Stimulated activated naive CD8-positive, alpha-beta T cell treated with anti-CD3 and anti-CD28 coated beads, Interleukin-15, amount 100 ng/mL, for 72 hours (primary cell): ENCODE data around the gene SALL4.
A peak's percentile ranks its signal among the peaks of the same experiment; 100 is the strongest.
"Not testable (repeated sequence)": the region's sequence is repeated elsewhere in the genome, so short reads cannot be mapped to it uniquely, and the experiment has no call there.

ENCODE experiments used
- ATAC-seq: fragments of 150-1000 bp; cut with Tn5 transposase; 2 replicates; pipeline ENCODE4 v1.10.0; 2021; ENCODE audit warnings: mild to moderate bottlenecking, moderate library complexity
- DNase-seq, 2 donors: peaks; one replicate each; pipeline ENCODE4 v3.0.0; 2021 to 2022
- H3K27ac Mint-ChIP-seq, 2 donors: one replicate each; pipeline ENCODE4 v1.8.0; 2022; ENCODE audit warnings: mild to moderate bottlenecking in 2 of 2, mixed read lengths in 2 of 2, moderate library complexity in 2 of 2
- H3K27me3 Mint-ChIP-seq: one replicate; pipeline ENCODE4 v1.8.0; 2022; ENCODE audit warnings: mixed read lengths
- H3K4me1 Mint-ChIP-seq: one replicate; pipeline ENCODE4 v1.8.0; 2022; ENCODE audit warnings: mild to moderate bottlenecking, mixed read lengths
- H3K4me3 Mint-ChIP-seq, 2 donors: one replicate each; pipeline ENCODE4 v1.8.0; 2022; ENCODE audit warnings: mild to moderate bottlenecking in 2 of 2, mixed read lengths in 2 of 2, moderate library complexity in 1 of 2
- H3K9me3 Mint-ChIP-seq, 2 donors: one replicate each; pipeline ENCODE4 v1.8.0; 2022; ENCODE audit warnings: mixed read lengths in 2 of 2

SALL4 gene

DNA sequence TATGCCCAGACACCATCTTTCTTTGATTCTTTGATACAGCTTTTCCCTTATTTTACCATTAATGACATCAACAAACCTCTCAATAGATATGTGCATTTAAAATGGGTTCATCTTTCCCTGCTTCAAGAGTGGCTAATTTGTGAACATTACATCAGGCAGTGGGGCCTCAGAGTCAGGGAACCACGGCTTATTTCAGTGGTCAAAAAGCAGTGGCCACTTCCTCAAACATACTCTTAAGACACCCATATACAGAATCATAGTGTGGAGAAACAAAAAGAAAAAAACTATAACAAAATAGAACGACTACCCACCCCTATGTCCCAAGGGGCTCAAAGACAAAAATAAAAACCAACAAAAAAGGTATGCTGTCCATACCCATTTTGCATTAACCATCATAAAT, 12.9 kb downstream of the SALL4 start:
- no peak for ATAC-seq
- Mint-ChIP-seq H3K27me3 (no peaks in the 10 kb centered on the region), H3K27ac (no peak overlapping the region), H3K4me3 (no peak overlapping the region), H3K4me1 (no peaks in the 10 kb centered on the region), H3K9me3 (no peaks in the 10 kb centered on the region)
- no peak for DNase-seq

DNA sequence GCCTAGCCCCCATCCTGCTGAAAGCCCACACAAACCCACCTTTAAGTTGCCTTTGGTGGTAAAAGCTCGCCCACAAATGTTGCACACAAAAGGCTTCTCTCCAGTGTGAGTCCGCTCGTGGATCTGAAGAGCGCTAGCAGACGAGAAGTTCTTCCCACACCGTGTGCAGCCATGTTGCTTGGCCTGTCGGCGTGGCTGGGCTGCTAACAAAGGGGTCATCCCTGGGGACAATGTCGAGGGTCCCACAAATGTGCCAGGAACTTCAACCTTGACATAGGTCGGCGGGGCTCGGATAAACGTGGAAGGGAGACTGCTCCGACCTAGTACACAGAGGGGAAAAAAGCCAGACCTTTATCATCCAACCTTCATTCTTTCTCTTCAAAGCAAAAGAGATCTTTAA, 13.5 kb downstream of the SALL4 start:
- Mint-ChIP-seq H3K4me1 (no peaks in the 10 kb centered on the region), H3K27ac (no peak overlapping the region), H3K27me3 (no peaks in the 10 kb centered on the region), H3K4me3 (no peak overlapping the region), H3K9me3 (no peaks in the 10 kb centered on the region)
- DNase-seq: no peak
- no peak for ATAC-seq

DNA sequence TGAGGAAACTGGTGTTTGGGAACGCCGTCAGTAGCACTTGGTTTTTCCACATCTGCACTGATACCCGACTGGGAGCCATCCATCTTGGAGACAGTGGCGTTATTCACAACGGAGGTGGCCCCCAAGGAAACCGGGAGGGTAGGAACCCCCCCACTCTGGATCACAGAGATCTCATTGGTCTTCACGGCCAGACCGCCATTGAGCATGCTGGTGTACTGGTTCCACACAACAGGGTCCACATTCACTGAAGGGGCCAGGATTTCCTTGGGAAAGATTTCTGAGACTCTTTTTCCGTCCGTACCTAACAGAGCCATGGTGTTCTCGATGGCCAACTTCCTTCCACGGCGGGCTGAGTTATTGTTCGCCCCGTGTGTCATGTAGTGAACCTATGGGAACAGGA, 18.0 kb downstream of the SALL4 start:
- H3K27ac Mint-ChIP-seq: no peak overlapping the region
- no peaks in the 10 kb centered on the region for H3K4me1 Mint-ChIP-seq
- H3K4me3 Mint-ChIP-seq: no peak overlapping the region
- H3K27me3 Mint-ChIP-seq: no peaks in the 10 kb centered on the region
- ATAC-seq (no peak), DNase-seq (no peak)
- H3K9me3 Mint-ChIP-seq: no peaks in the 10 kb centered on the region

DNA sequence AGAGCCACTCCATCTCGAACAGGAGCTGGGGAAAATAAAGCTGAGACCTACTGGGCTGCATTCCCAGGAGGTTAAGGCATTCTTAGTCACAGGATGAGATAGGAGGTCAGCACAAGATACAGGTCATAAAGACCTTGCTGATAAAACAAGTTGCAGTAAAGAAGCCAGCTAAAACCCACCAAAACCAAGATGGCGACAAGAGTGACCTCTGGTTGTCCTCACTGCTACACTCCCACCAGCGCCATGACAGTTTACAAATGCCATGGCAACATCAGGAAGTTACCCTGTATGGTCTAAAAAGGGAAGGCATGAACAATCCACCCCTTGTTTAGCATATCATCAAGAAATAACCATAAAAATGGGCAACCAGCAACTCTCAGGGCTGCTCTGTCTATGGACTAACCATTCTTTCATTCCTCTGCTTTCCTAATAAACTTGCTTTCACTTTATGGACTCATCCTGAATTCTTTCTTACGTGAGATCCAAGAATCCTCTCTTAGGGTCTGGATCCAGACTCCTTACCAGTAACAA, 24.0 kb downstream of the SALL4 start:
- H3K27me3 Mint-ChIP-seq, H3K27ac Mint-ChIP-seq, H3K4me3 Mint-ChIP-seq, H3K4me1 Mint-ChIP-seq, DNase-seq, ATAC-seq: not testable (repeated sequence)
- peaks cover 6 to 11% of the 10 kb centered on the region in 2 donors for H3K9me3 Mint-ChIP-seq

DNA sequence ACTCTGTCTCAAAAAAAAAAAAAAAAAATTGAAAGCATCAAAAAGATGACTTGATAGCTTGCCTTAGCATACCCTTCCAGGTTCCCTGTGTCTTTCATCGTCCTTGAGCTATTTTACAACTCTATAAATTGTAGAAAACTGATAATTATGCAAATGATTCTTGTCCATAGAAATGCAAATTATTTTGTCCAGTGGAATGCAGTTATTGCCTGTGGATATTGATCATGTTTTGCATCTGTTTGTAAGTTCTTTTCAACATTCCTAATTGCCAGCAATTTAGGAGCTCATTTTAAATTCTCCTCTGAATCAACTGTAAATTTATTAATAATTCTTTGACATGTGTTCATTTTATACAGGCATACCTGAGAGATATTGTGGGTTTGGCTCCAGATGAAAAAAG, 27.1 kb downstream of the SALL4 start:
- Mint-ChIP-seq H3K27ac (peak overlapping the region in 1 of 2 donors; percentile 27), H3K4me1 (no peaks in the 10 kb centered on the region), H3K9me3 (peaks cover 6 to 11% of the 10 kb centered on the region in 2 donors), H3K4me3 (no peak overlapping the region), H3K27me3 (peaks cover 12% of the 10 kb centered on the region)
- ATAC-seq (no peak), DNase-seq (no peak)

DNA sequence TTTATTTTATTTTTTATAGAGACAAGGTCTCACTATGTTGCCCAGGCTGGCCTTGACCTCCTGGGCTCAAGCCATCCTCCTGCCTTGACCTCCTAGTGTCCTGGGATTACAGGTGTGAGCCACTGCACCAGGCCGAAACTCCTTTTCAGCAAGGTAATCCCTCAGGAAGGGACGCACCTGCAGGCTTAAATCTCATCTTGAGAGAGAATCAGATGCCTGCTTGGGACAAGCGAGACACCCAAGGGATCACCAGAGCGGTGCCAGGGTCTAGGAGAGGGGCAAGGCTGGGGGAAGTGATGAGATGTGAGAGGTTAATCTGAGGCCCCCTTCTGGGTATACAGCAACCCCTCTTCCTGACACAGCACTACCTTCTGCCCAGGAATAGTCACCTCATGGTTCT, 30.1 kb downstream of the SALL4 start:
- Mint-ChIP-seq H3K27ac (no peak overlapping the region), H3K4me3 (no peak overlapping the region), H3K27me3 (peaks cover 37% of the 10 kb centered on the region), H3K4me1 (peaks cover 14% of the 10 kb centered on the region), H3K9me3 (no peaks in the 10 kb centered on the region)
- no peak for ATAC-seq
- DNase-seq: no peak

DNA sequence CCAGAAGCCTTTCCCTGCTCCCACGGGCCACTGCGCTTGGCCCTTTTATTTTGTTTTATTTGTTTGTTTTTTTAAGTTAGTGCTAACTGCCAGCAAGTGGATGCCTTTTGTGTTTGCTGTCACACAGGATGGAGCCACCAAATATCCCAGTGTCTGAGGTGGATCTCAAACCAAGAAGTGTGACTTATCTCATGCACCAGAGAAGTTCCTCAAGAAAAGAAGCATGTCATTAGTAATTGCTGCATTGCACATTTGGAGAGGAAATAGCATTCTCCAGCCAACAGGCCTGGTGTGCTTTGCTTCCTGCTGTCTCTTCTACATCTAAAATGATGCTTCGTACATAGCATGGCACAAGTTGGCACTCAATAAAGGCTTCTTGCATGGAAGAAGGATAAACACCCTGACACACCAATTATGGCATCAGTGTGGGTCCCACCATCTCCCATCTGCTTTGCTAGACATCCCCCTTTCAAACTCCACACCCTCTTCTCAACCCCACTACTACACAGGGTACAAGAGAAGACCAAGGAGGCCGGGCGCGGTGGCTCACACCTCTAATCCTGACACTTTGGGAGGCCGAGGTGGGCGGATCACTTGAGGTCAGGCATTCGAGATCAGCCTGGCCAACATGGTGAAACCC, 32.2 kb downstream of the SALL4 start:
- no peak overlapping the region for H3K27ac Mint-ChIP-seq
- DNase-seq (no peak), ATAC-seq (no peak)
- H3K4me1 Mint-ChIP-seq: peaks cover 18% of the 10 kb centered on the region
- no peaks in the 10 kb centered on the region for H3K9me3 Mint-ChIP-seq
- H3K4me3 Mint-ChIP-seq: no peak overlapping the region
- peaks cover 51% of the 10 kb centered on the region for H3K27me3 Mint-ChIP-seq

DNA sequence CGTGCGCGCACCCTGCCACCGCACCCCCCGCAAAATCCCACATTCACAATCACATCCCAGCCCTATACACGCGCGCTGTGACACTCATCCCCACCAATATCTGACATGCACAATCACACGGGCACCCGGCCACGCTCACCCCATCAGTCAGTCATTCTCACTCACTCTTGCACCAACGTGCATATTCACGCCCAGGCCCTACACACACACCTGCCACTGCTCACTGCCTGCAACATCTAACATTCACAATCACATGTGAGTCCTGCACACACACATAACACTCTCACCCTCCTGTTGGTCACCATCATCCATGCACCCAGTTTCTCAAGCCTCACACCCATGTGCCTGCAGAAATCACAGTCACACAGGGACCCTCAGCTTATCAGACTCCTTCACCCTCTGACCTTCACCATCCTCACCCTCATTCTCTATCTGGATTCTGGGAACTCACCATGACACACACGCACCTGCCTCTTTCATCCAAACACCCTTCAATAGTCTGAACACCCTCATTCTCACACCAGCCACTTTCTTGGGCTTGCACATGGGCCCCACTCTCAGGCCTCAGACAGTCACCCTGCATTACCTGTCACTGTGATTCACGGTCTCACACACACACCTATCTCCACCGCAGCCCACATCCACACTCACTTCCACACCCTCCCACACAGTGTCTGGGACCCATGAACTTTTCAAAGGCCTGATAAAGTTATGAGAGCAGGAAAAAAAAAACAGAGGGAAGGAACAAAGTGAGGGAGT, 33.4 kb downstream of the SALL4 start:
- Mint-ChIP-seq H3K9me3 (no peaks in the 10 kb centered on the region), H3K4me1 (peaks cover 18% of the 10 kb centered on the region), H3K27ac (no peak overlapping the region), H3K4me3 (peak overlapping the region; percentile 75 to 83), H3K27me3 (peaks cover 63% of the 10 kb centered on the region)
- ATAC-seq (no peak), DNase-seq (no peak)

DNA sequence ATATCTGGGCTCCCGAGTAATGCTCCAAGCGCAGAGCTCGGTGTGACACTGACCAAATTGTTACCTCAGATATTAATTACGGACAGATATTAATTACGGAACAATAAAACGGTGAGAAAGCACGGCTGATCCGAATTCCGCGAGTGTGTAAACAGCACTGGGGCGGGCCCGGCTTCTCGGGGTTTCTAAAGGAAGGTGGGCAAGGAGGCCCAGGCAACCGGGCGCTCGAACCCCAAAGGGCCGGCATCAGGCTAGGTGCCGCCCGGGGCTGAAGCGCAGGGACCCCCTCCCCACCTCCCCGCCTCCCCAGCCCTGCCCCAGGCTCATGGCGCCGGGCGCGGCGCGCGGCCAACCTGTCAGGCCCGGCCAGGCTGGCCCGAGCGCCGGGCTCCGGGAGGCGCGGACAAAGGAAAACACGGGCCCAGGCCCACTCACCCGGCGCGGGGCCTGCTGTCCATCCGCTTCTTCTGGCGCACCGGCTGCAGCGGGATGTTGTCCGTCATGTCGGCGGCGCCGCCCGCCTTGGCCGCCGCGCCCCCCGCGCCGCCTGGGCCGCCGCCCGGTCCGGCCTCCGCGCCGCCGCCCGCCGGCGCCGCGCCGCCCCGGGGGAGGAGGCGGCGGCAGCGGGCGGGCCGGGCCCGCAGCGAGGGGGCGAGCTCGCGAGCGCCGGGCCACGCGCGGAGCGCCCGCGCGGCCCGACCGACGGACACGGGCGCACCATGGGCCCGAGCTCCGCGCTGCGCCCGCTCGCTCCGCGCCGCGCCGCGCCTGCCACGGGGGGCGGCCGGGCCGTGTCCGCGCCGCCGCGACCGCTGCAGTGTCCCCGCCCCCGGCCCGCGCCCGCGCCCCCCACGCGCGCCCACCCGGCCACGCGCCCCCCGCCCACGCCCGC, 34.2 kb downstream of the SALL4 start, which contains the start of gene ATP9A:
ATP9A (minus strand) TSS at position 524 of the 892 bp plus-strand sequence; CDS start at position 503, 21 bp downstream.
- Mint-ChIP-seq H3K9me3 (no peaks in the 10 kb centered on the region), H3K27ac (no peak within 1 kb of the TSS), H3K27me3 (peaks cover 67% of the 10 kb centered on the region), H3K4me1 (peaks cover 18% of the 10 kb centered on the region), H3K4me3 (peak within 1 kb of the TSS; percentile 77 to 83)
- no peak for DNase-seq
- peak; percentile 17 for ATAC-seq

DNA sequence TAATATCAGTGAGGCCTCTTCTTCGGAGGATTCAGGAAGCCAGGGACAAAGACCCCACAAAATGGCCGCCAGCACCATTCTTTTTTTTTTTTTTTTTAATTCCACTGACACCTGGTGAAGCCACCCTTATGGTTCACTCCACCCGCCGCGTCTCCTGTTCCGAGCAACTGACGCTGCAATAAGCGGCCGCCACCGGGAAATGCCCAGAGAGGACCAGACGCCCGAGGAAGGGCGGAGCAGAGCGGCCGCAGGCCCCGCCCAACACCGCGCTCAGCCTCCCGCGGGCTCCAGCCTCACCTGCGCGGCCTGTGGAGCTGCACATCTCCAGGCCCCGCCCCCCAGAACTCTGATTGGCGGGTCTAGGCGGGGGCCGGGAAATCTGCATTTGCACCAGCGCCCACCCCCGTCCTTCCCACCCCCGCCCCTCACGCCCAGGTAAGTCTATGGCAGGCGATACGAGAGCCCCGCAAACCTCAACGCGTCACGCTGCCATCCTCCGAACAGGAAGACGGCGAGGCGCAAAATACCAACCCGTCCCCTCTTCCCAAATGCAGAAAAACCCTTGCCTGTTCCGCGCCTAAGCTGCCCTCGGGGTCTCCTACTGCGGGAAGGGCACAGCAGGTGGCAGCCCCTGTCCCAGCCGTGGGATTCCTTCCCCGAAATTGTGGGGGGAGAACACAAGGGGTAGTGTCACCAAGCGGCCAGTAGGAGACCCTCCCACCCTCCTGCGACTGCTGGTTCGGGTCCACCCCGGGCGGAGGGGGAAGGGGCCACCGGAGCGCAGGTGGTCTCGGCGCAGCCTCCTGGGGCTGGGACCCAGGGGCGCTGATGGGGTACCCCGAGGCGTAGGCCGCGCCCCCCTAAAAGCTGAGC, 35.1 kb downstream of the SALL4 start:
- Mint-ChIP-seq H3K9me3 (no peaks in the 10 kb centered on the region), H3K27ac (no peak overlapping the region), H3K27me3 (peaks cover 63% of the 10 kb centered on the region), H3K4me3 (peak overlapping the region; percentile 71 to 77), H3K4me1 (peaks cover 18% of the 10 kb centered on the region)
- peak; percentile 33 to 58 for DNase-seq
- peak; percentile 90 for ATAC-seq

DNA sequence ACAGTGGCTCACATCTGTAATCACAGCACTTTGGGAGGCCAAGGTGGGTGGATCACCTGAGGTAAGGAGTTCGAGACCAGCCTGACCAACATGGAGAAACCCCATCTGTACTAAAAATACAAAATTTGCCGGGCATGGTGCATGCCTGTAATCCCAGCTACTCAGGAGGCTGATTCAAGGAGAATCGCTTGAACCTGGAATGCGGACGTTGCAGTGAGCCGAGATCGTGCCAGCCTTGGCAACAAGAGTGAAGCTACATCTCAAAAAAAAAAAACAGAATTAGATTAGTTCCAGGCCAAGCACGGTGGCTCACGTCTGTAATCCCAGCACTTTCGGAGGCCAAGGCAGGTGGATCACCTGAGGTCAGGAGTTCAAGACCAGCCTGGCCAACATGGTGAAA, 36.9 kb downstream of the SALL4 start:
- H3K27ac Mint-ChIP-seq, DNase-seq, H3K4me3 Mint-ChIP-seq, H3K9me3 Mint-ChIP-seq, ATAC-seq: not testable (repeated sequence)
- Mint-ChIP-seq H3K27me3 (peaks cover 57% of the 10 kb centered on the region), H3K4me1 (peaks cover 18% of the 10 kb centered on the region)

DNA sequence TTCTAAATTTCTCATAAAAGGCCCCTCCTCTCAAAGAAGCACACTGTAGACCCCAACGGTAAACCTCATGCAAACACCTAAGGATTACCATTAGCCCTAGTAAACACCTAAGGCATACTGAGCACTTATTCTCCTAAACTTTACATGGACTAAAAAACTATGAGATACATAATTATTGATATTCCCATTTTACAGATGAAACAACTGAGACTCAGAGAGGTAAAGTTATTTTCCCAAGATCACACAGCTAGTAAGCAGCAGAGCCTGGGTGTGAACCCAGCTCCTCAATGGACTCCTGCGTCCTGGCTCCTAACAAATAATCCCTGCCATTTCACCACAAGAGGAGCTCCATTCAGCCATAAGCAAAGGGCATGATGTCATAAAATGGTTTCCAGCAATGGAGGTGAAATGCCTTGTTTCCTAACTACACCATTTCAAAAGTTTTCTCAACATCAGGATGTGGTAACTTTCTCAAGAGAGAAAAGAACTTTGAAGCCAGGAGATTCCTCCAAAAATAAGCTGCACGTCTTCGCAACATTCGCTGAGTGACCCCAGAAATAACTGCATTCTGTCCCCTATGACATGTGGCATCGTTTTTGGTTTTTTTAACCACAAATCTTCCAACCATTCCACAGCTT, 38.2 kb downstream of the SALL4 start:
- Mint-ChIP-seq H3K4me1 (peaks cover 16% of the 10 kb centered on the region), H3K27ac (no peak overlapping the region), H3K9me3 (no peaks in the 10 kb centered on the region), H3K27me3 (peaks cover 44% of the 10 kb centered on the region), H3K4me3 (no peak overlapping the region)
- ATAC-seq: no peak
- DNase-seq: no peak

DNA sequence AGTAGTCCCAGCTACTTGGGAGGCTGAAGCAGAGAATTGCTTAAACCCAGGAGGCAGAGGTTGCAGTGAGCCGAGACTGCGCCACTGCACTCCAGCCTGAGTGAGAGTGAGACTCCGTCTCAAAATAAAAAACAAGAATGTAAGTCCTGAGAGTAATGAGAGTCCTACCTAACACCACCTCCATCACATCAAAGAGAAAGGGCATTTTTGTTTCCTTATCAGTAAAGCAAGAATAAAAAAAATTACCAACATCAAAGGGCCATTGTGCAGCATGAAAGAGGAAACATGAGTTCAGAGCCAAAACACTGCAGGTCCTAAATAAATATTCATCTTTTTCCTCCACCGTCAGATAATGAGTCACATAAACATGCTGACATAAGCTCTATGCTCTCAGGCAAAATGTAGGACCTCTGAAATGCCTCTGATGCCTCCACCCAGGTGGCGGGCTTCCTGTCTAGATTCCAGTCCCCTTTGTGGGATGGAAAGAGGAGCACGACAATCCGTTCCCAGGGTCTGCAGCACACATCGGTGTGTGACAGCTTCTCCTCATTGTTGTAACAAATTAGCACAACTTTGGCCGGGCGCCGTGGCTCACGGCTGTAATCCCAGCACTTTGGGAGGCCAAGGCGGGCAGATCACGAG, 41.3 kb downstream of the SALL4 start:
- DNase-seq (no peak), ATAC-seq (no peak)
- no peaks in the 10 kb centered on the region for H3K4me1 Mint-ChIP-seq
- H3K4me3 Mint-ChIP-seq: no peak overlapping the region
- H3K27me3 Mint-ChIP-seq: peaks cover 19% of the 10 kb centered on the region
- H3K9me3 Mint-ChIP-seq: no peaks in the 10 kb centered on the region
- no peak overlapping the region for H3K27ac Mint-ChIP-seq
